Measurements from ENCODE around the gene TNFRSF12A. TPM values are rescaled to one million over a fixed set of nuclear protein-coding genes. Genes with fewer than 3 reads are reported as not detected.

Gene TNFRSF12A
- total and polyA plus RNA-seq, 9 of the 15 experiments (the other 6 are each of a cell fraction or from before 2014, with no cell fraction given) = 0.41 to 61.8 (median 26.5) TPM

- peak; percentile 89 for TF ChIP-seq MEIS2 (IDR thresholded peaks at IDR 0.05; ENCODE audit: partially characterized antibody)
- no peak for TF ChIP-seq ZNF696 (CRISPR knock-in tag; conservative IDR thresholded peaks at IDR 0.05)
- no peak for TF ChIP-seq DMBX1 (CRISPR knock-in tag; IDR thresholded peaks at IDR 0.05; ENCODE audit: borderline replicate concordance)
- peak; percentile 59 for TF ChIP-seq HMGN3 (IDR thresholded peaks at IDR 0.05; ENCODE audit: borderline replicate concordance, extremely low read depth, insufficient read length, low read depth, low read length)
- TF ChIP-seq, protein P1, sequence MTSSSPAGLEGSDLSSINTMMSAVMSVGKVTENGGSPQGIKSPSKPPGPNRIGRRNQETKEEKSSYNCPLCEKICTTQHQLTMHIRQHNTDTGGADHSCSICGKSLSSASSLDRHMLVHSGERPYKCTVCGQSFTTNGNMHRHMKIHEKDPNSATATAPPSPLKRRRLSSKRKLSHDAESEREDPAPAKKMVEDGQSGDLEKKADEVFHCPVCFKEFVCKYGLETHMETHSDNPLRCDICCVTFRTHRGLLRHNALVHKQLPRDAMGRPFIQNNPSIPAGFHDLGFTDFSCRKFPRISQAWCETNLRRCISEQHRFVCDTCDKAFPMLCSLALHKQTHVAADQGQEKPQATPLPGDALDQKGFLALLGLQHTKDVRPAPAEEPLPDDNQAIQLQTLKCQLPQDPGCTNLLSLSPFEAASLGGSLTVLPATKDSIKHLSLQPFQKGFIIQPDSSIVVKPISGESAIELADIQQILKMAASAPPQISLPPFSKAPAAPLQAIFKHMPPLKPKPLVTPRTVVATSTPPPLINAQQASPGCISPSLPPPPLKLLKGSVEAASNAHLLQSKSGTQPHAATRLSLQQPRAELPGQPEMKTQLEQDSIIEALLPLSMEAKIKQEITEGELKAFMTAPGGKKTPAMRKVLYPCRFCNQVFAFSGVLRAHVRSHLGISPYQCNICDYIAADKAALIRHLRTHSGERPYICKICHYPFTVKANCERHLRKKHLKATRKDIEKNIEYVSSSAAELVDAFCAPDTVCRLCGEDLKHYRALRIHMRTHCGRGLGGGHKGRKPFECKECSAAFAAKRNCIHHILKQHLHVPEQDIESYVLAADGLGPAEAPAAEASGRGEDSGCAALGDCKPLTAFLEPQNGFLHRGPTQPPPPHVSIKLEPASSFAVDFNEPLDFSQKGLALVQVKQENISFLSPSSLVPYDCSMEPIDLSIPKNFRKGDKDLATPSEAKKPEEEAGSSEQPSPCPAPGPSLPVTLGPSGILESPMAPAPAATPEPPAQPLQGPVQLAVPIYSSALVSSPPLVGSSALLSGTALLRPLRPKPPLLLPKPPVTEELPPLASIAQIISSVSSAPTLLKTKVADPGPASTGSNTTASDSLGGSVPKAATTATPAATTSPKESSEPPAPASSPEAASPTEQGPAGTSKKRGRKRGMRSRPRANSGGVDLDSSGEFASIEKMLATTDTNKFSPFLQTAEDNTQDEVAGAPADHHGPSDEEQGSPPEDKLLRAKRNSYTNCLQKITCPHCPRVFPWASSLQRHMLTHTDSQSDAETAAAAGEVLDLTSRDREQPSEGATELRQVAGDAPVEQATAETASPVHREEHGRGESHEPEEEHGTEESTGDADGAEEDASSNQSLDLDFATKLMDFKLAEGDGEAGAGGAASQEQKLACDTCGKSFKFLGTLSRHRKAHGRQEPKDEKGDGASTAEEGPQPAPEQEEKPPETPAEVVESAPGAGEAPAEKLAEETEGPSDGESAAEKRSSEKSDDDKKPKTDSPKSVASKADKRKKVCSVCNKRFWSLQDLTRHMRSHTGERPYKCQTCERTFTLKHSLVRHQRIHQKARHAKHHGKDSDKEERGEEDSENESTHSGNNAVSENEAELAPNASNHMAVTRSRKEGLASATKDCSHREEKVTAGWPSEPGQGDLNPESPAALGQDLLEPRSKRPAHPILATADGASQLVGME (CRISPR knock-in tag; IDR thresholded peaks at IDR 0.05) = 0 out of 2 replicates have a peak, but pooled peaks have one; percentile 41
- peak; percentile 71; the same call in 1 of the 2 replicates for TF ChIP-seq L3MBTL2 (IDR thresholded peaks at IDR 0.05)
- TF ChIP-seq, protein P2, sequence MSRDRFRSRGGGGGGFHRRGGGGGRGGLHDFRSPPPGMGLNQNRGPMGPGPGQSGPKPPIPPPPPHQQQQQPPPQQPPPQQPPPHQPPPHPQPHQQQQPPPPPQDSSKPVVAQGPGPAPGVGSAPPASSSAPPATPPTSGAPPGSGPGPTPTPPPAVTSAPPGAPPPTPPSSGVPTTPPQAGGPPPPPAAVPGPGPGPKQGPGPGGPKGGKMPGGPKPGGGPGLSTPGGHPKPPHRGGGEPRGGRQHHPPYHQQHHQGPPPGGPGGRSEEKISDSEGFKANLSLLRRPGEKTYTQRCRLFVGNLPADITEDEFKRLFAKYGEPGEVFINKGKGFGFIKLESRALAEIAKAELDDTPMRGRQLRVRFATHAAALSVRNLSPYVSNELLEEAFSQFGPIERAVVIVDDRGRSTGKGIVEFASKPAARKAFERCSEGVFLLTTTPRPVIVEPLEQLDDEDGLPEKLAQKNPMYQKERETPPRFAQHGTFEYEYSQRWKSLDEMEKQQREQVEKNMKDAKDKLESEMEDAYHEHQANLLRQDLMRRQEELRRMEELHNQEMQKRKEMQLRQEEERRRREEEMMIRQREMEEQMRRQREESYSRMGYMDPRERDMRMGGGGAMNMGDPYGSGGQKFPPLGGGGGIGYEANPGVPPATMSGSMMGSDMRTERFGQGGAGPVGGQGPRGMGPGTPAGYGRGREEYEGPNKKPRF (IDR thresholded peaks at IDR 0.05; ENCODE audit: low read depth, low read length) = no peak
- TF ChIP-seq FOXM1 (IDR thresholded peaks at IDR 0.05; ENCODE audit: low read depth) = no peak
- no peak for TF ChIP-seq FOXM1 (CRISPR knock-in tag; IDR thresholded peaks at IDR 0.05; ENCODE audit: low read depth)
- TF ChIP-seq TAF7 (tag; IDR thresholded peaks at IDR 0.05) = no peak
- TF ChIP-seq ZNF146 (CRISPR knock-in tag; IDR thresholded peaks at IDR 0.05; ENCODE audit: unreplicated experiment) = peak; percentile 23
- TF ChIP-seq, protein P3, sequence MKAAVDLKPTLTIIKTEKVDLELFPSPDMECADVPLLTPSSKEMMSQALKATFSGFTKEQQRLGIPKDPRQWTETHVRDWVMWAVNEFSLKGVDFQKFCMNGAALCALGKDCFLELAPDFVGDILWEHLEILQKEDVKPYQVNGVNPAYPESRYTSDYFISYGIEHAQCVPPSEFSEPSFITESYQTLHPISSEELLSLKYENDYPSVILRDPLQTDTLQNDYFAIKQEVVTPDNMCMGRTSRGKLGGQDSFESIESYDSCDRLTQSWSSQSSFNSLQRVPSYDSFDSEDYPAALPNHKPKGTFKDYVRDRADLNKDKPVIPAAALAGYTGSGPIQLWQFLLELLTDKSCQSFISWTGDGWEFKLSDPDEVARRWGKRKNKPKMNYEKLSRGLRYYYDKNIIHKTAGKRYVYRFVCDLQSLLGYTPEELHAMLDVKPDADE (conservative IDR thresholded peaks at IDR 0.05; ENCODE audit: control insufficient read depth, low read depth, low read length) = no peak; the same call in 1 of the 2 replicates
- TF ChIP-seq PHF20 (IDR thresholded peaks at IDR 0.05; ENCODE audit: partially characterized antibody) = peak; percentile 28
- TF ChIP-seq CXXC5 (CRISPR knock-in tag; IDR thresholded peaks at IDR 0.05) = peak; percentile 70
- TF ChIP-seq ZNF668 (CRISPR knock-in tag; IDR thresholded peaks at IDR 0.05) = no peak
- TF ChIP-seq, protein P4, sequence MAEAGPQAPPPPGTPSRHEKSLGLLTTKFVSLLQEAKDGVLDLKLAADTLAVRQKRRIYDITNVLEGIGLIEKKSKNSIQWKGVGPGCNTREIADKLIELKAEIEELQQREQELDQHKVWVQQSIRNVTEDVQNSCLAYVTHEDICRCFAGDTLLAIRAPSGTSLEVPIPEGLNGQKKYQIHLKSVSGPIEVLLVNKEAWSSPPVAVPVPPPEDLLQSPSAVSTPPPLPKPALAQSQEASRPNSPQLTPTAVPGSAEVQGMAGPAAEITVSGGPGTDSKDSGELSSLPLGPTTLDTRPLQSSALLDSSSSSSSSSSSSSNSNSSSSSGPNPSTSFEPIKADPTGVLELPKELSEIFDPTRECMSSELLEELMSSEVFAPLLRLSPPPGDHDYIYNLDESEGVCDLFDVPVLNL (CRISPR knock-in tag; IDR thresholded peaks at IDR 0.05; ENCODE audit: low read depth) = peak; percentile 62; the same call in 1 of the 2 replicates
Observed at GRCh38 chr16:2980227-2981176, 39.7 kb upstream of the TNFRSF12A start, which contains the start of gene PKMYT1 (continued).

All from K562 (cell line).